ENCODE data around the gene ACOT2. TPM values are rescaled to one million over a fixed set of nuclear protein-coding genes. Genes with fewer than 3 reads are reported as not detected.

Gene ACOT2
- total RNA-seq, 6 experiments from 2014 or later: 53.3 to 160 (median 112) TPM

DNA sequence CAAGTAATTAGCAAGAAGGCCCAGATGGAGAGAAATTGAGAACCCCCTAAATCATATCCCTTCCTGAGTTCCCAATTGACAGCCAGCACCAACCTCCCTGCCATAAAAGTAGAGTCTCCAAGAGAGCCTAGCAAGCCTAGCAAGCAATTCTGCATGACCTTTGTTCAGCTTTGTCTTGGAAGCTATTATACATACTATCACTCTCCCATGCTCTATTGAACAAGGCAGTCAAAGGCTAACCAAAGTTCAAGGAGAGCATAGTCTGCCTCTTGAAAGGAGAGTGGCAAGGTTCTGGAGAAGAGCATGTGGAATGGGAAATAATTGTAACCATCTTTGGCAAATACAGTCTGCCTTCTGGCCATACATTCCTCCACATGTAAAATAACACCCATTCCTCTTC lies 30.5 kb downstream of the ACOT2 start:
- Histone ChIP-seq H3K27me3 (no peaks in the 10 kb centered on the region), H3K9me3 (no peaks in the 10 kb centered on the region), H3K4me3 (no peak overlapping the region), H3K36me3 (peaks cover 0 to 12% (median 0%) of the 10 kb centered on the region in 4 donors), H3K4me1 (no peaks in the 10 kb centered on the region), H3K27ac (no peak overlapping the region)
- TF ChIP-seq, protein P1, sequence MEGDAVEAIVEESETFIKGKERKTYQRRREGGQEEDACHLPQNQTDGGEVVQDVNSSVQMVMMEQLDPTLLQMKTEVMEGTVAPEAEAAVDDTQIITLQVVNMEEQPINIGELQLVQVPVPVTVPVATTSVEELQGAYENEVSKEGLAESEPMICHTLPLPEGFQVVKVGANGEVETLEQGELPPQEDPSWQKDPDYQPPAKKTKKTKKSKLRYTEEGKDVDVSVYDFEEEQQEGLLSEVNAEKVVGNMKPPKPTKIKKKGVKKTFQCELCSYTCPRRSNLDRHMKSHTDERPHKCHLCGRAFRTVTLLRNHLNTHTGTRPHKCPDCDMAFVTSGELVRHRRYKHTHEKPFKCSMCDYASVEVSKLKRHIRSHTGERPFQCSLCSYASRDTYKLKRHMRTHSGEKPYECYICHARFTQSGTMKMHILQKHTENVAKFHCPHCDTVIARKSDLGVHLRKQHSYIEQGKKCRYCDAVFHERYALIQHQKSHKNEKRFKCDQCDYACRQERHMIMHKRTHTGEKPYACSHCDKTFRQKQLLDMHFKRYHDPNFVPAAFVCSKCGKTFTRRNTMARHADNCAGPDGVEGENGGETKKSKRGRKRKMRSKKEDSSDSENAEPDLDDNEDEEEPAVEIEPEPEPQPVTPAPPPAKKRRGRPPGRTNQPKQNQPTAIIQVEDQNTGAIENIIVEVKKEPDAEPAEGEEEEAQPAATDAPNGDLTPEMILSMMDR (IDR thresholded peaks at IDR 0.05): no peak
- no peak for TF ChIP-seq POLR2A (IDR thresholded peaks at IDR 0.05)
- ATAC-seq (no peak), DNase-seq (no peak)
- intact Hi-C loops (cut with DNase I): no loop called here

DNA sequence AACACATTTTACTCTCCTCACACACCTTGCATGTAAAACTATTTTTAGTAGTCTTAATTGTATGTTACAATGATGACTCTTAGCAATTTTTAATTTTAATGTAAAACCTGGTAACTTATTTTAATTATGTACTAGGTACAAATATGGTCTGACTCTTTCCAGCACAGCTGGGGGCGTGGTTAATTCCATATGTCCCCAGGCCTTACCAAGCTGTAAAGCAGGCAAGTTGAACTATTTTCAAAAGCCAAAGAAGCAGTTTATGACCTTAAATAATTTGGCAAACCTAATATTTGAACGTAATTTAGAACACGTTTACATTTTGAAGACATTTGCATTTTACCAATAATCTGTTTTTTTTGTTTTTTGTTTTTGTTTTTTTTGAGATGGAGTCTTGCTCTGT lies 34.0 kb downstream of the ACOT2 start:
- WGBS (ENCODE audit: insufficient coverage, low coverage, low lambda C conversion rate, missing lambda C conversion rate): 65% methylated on average over 3 of the region's 3 CpGs
- Histone ChIP-seq H3K27me3 (no peaks in the 10 kb centered on the region), H3K9me3 (no peaks in the 10 kb centered on the region), H3K27ac (no peak overlapping the region), H3K36me3 (no peaks in the 10 kb centered on the region), H3K4me1 (no peaks in the 10 kb centered on the region), H3K4me3 (no peak overlapping the region)
- DNase-seq (no peak), ATAC-seq (no peak)
- TF ChIP-seq POLR2A (IDR thresholded peaks at IDR 0.05): no peak
- TF ChIP-seq, protein P1 (IDR thresholded peaks at IDR 0.05): no peak
- intact Hi-C loops (cut with DNase I): no loop called here

DNA sequence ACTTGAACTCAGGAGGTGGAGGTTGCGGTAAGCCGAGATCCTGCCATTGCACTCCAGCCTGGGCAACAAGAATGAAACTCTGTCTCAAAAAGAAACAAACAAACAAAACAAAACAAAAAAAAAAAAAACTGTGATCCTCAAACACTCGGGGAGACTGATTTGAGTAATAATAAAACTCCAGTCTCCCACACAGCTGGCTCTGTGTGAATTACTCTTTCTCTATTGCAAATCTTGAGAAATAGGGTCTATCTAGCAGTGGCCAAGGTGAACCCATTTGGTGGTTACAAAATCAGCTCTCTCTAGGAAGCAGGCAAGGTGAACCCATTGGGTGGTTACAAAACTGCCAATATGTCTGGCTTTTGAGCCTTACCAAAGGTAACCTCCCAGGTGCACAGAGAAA lies 37.3 kb downstream of the ACOT2 start:
- H3K4me1 ChIP-seq: peaks cover 0 to 3% (median under 1%) of the 10 kb centered on the region in 4 donors
- H3K27ac ChIP-seq: no peak overlapping the region
- intact Hi-C loops (cut with DNase I): no loop called here
- no peak overlapping the region for H3K4me3 ChIP-seq
- no peak for TF ChIP-seq POLR2A (IDR thresholded peaks at IDR 0.05)
- TF ChIP-seq, protein P1 (IDR thresholded peaks at IDR 0.05): no peak
- ATAC-seq (no peak), DNase-seq (no peak)
- H3K36me3 ChIP-seq: no peaks in the 10 kb centered on the region
- no peaks in the 10 kb centered on the region for H3K27me3 ChIP-seq
- H3K9me3 ChIP-seq: no peaks in the 10 kb centered on the region
- no CpG with 5 or more reads among the region's 3 CpGs for WGBS (ENCODE audit: insufficient coverage, low coverage, low lambda C conversion rate, missing lambda C conversion rate)

DNA sequence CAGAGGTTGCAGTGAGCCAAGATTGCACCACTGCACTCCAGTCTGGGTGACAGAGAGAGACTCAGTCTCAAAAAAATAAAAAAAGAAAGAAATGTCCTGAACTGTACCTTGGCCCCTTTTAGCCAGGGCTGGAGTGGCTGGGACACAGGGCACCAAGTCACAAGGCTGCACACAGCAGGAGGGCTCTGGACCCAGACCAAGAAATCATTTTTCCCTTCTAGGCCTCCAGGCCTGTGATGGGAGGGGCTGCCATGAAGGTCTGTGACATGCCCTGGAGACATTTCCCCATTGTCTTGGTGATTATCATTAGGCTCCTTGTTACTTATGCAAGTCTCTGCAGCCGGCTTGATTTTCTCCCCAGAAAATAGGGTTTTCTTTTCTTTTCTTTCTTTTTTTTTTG lies 38.2 kb downstream of the ACOT2 start:
- H3K27ac ChIP-seq: no peak overlapping the region
- WGBS (ENCODE audit: insufficient coverage, low coverage, low lambda C conversion rate, missing lambda C conversion rate): 100% methylated on average over 1 of the region's 1 CpG
- H3K4me3 ChIP-seq: no peak overlapping the region
- H3K27me3 ChIP-seq: no peaks in the 10 kb centered on the region
- ATAC-seq (no peak), DNase-seq (no peak)
- no peak for TF ChIP-seq POLR2A (IDR thresholded peaks at IDR 0.05)
- TF ChIP-seq, protein P1 (IDR thresholded peaks at IDR 0.05): no peak
- intact Hi-C loops (cut with DNase I): no loop called here
- H3K36me3 ChIP-seq: no peaks in the 10 kb centered on the region
- peaks cover 0 to 12% (median under 1%) of the 10 kb centered on the region in 4 donors for H3K4me1 ChIP-seq
- H3K9me3 ChIP-seq: no peaks in the 10 kb centered on the region

DNA sequence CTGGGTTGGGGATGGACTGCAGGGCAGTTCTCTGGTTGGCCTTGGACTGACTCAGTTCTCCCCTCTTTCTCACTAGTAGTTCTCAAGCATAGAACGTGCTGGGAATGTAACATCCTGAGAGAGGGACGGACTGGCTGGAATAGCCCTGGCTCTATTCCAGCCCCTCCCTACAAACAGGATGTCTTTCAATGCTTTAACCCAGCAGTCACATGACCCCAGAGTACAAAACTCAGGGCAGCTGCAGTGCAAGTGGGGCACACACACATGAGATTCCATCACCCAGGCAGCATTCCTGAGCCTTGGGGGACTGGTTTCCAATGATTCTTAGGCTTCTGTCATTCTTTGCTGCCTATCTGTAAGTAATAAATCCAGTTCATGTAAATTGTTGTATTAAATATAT lies 41.7 kb downstream of the ACOT2 start:
- H3K9me3 ChIP-seq: no peaks in the 10 kb centered on the region
- peak; percentile 86 for TF ChIP-seq POLR2A (IDR thresholded peaks at IDR 0.05)
- TF ChIP-seq, protein P1 (IDR thresholded peaks at IDR 0.05): no peak
- intact Hi-C loops (cut with DNase I): no loop called here

More for the DNA sequence above, 41.7 kb downstream of the ACOT2 start:
- peak; percentile 32 to 64 (median 46) for ATAC-seq
- no peaks in the 10 kb centered on the region for H3K27me3 ChIP-seq
- H3K4me1 ChIP-seq: peaks cover 0 to 22% (median under 1%) of the 10 kb centered on the region in 4 donors
- DNase-seq: peak in 2 of 3 donors; percentile 59 to 83
- no peak overlapping the region for H3K4me3 ChIP-seq
- WGBS (ENCODE audit: insufficient coverage, low coverage, low lambda C conversion rate, missing lambda C conversion rate): no CpG with 5 or more reads among the region's 2 CpGs
- H3K27ac ChIP-seq: peak overlapping the region in 2 of 3 donors; percentile 8 to 95
- H3K36me3 ChIP-seq: no peaks in the 10 kb centered on the region
